ENCODE results near the gene ZMYND15.

ZMYND15 gene

DNA sequence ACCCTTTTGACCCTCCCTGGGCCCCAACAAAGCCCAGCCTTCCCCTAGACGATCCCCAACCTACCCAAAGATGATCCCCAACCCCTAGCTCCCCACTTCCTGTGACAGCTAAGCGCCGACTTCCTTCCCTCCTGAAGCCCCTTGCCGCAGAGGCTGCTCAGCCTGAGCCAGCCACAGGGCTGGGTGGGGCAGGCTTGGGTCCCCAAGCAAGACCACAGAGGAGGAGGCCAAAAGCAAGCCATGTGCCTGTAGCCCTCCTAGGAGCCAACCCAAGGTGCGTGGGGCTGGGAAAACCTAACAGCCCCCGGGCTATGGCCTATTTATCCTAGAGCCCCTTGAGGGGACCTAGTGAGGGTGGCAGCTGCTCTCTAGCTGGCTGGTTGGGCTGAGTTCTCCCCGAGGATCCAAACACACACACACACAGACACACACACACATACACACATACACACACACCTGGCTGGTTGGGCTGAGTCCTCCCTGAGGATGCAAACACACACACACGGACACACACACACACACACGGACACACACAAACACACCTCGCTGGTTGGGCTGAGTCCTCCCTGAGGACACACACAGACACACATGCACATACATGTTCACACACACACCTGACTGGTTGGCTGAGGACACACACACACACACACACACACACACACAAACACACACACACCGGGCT lies 24.4 kb upstream of the ZMYND15 start:
- H3K9me3 ChIP-seq, result no peaks in the 10 kb centered on the region
- TF ChIP-seq, protein P1, sequence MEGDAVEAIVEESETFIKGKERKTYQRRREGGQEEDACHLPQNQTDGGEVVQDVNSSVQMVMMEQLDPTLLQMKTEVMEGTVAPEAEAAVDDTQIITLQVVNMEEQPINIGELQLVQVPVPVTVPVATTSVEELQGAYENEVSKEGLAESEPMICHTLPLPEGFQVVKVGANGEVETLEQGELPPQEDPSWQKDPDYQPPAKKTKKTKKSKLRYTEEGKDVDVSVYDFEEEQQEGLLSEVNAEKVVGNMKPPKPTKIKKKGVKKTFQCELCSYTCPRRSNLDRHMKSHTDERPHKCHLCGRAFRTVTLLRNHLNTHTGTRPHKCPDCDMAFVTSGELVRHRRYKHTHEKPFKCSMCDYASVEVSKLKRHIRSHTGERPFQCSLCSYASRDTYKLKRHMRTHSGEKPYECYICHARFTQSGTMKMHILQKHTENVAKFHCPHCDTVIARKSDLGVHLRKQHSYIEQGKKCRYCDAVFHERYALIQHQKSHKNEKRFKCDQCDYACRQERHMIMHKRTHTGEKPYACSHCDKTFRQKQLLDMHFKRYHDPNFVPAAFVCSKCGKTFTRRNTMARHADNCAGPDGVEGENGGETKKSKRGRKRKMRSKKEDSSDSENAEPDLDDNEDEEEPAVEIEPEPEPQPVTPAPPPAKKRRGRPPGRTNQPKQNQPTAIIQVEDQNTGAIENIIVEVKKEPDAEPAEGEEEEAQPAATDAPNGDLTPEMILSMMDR (IDR thresholded peaks at IDR 0.05; ENCODE audit: low read depth, low read length), result no peak
- no peaks in the 10 kb centered on the region for H3K36me3 ChIP-seq
- H3K4me3 ChIP-seq (ENCODE audit: low read depth, low read length), result no peak overlapping the region
- DNase-seq, result no peak
- H3K27me3 ChIP-seq, result no peaks in the 10 kb centered on the region
- H3K4me1 ChIP-seq, result no peaks in the 10 kb centered on the region

DNA sequence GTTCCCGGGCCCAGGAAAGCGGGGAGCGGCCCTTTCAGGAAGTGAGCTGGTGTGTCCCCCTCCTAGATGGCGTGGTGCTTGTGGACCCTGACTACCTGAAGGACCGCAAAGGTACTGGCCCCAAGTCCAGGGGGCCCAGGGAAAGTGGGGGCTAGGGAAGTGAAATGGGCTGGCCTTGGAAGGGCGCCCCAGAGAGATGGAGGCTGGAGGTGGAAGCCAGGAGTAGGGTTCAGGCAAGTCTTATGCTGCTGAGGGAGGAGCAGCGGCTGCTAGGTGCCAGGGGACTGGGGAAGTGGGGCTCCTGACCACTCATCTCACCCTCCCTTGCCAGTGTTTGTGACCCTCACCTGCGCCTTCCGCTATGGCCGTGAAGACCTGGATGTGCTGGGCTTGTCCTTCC lies 23.6 kb upstream of the ZMYND15 start:
- no peak for DNase-seq
- no peaks in the 10 kb centered on the region for H3K36me3 ChIP-seq
- no peaks in the 10 kb centered on the region for H3K9me3 ChIP-seq
- TF ChIP-seq, protein P1 (IDR thresholded peaks at IDR 0.05; ENCODE audit: low read depth, low read length), result no peak
- H3K27me3 ChIP-seq, result no peaks in the 10 kb centered on the region
- no peaks in the 10 kb centered on the region for H3K4me1 ChIP-seq
- H3K4me3 ChIP-seq (ENCODE audit: low read depth, low read length), result no peak overlapping the region

DNA sequence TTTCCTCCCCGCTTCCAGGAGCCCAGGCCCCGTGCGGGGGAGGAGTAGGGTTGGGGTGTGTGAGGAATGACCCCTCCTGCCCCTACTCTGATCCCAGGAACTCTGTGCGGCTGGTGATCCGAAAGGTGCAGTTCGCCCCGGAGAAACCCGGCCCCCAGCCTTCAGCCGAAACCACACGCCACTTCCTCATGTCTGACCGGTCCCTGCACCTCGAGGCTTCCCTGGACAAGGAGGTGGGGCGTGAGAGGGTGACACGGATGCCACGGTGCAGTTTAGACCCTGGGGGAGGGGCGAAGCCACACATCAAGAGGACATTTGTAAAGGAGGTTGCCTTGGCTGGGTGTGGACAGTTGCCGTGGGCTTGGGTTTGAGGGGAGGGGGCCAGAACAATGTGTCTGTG lies 21.8 kb upstream of the ZMYND15 start:
- H3K9me3 ChIP-seq, result no peaks in the 10 kb centered on the region
- H3K36me3 ChIP-seq, result no peaks in the 10 kb centered on the region
- DNase-seq, result no peak
- TF ChIP-seq, protein P1 (IDR thresholded peaks at IDR 0.05; ENCODE audit: low read depth, low read length), result no peak
- H3K4me3 ChIP-seq (ENCODE audit: low read depth, low read length), result no peak overlapping the region
- H3K27me3 ChIP-seq, result no peaks in the 10 kb centered on the region
- no peaks in the 10 kb centered on the region for H3K4me1 ChIP-seq

DNA sequence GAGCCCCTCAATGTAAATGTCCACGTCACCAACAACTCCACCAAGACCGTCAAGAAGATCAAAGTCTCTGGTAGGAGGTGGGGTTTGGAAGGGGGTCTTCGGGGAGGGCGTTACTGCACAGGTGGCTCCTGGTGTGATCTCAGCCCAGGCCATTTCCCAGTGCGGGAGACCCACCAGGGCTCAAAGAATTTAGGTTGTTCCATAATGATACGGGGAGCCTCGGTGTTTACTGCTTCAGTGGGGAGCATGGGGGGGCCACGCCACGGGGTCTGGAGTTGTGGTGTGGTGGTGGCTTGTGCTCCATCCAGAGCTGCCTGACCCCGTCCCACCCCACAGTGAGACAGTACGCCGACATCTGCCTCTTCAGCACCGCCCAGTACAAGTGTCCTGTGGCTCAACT lies 21.4 kb upstream of the ZMYND15 start:
- no peak for DNase-seq
- no peaks in the 10 kb centered on the region for H3K27me3 ChIP-seq
- TF ChIP-seq, protein P1 (IDR thresholded peaks at IDR 0.05; ENCODE audit: low read depth, low read length), result no peak
- no peaks in the 10 kb centered on the region for H3K9me3 ChIP-seq
- no peaks in the 10 kb centered on the region for H3K4me1 ChIP-seq
- H3K36me3 ChIP-seq, result no peaks in the 10 kb centered on the region
- H3K4me3 ChIP-seq (ENCODE audit: low read depth, low read length), result no peak overlapping the region

DNA sequence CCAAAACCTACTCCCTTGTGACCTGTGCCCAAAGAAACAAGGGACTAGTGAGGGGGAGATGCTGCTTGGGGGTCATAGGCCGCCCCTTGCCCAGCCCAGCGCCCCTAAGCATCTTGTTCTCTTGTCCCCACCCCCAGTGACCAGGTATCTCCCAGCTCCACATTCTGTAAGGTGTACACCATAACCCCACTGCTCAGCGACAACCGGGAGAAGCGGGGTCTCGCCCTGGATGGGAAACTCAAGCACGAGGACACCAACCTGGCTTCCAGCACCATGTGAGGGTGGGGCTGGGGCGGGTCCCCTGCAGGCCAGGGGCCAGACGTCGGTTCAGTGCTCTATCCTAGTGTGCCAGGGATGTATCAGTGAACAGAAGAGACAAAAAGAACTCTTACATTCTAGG lies 20.5 kb upstream of the ZMYND15 start:
- H3K27me3 ChIP-seq, result no peaks in the 10 kb centered on the region
- TF ChIP-seq, protein P1 (IDR thresholded peaks at IDR 0.05; ENCODE audit: low read depth, low read length), result no peak
- H3K4me3 ChIP-seq (ENCODE audit: low read depth, low read length), result no peak overlapping the region
- H3K4me1 ChIP-seq, result no peaks in the 10 kb centered on the region
- no peaks in the 10 kb centered on the region for H3K9me3 ChIP-seq
- no peak for DNase-seq
- H3K36me3 ChIP-seq, result no peaks in the 10 kb centered on the region

DNA sequence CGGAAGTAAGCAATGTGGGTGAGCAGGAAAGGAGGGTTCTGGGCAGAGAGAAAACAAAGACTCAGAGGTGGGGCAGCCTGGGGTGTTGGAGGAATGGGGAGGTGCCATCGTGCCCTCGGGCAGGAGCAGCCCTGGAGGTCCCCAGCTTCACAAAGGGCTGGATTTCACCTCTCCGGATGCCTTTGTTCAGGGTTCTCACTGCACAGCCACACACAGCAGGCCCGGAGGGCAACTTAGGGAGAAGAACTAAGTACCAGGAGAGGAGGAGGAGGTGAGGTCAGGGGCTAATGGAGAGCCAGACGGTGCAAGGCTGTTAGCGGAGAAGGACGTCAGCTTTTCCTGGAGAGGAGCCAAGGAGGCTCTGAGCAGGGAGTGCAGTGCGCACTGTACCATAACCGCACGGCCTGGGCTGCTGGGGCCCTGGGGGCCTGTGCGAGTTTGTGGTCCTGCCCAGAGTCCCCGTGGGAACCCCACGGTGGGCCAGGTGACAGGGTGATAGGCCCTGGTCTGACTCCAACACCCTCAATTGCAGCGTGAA lies 19.9 kb upstream of the ZMYND15 start:
- no peaks in the 10 kb centered on the region for H3K27me3 ChIP-seq
- TF ChIP-seq, protein P1 (IDR thresholded peaks at IDR 0.05; ENCODE audit: low read depth, low read length), result no peak
- H3K4me3 ChIP-seq (ENCODE audit: low read depth, low read length), result no peak overlapping the region
- no peaks in the 10 kb centered on the region for H3K4me1 ChIP-seq
- no peaks in the 10 kb centered on the region for H3K36me3 ChIP-seq
- no peaks in the 10 kb centered on the region for H3K9me3 ChIP-seq
- DNase-seq, result peak; percentile 41

All from BE2C (cell line).